GM13976 (cell line): ENCODE measurements around the gene WDTC1.
"Not testable (repeated sequence)": the region's sequence is repeated elsewhere in the genome, so short reads cannot be mapped to it uniquely, and the experiment has no call there.

Source experiments
- DNase-seq: peaks from one replicate; pipeline ENCODE4 v3.0.0; 2012; ENCODE audit warnings: low spot score
- in situ Hi-C: fragments of 300-500 bp; cut with MboI; formaldehyde crosslinking; loops from one replicate; pipeline ENCODE4 v1.12.0; 2022; ENCODE audit warnings: low sequenced_read_pairs, mixed read lengths, inconsistent platforms; ENCODE audit not compliant: unreplicated experiment
- TF ChIP-seq, protein P1 (sequence below): IDR thresholded peaks from 2 replicates; pipeline ENCODE4 v1.5.1; 2012; ENCODE audit warnings: borderline replicate concordance, mild to moderate bottlenecking; ENCODE audit not compliant: insufficient read depth; ENCODE audit errors: extremely low read depth, missing control alignments, control extremely low read depth

Gene WDTC1

DNA sequence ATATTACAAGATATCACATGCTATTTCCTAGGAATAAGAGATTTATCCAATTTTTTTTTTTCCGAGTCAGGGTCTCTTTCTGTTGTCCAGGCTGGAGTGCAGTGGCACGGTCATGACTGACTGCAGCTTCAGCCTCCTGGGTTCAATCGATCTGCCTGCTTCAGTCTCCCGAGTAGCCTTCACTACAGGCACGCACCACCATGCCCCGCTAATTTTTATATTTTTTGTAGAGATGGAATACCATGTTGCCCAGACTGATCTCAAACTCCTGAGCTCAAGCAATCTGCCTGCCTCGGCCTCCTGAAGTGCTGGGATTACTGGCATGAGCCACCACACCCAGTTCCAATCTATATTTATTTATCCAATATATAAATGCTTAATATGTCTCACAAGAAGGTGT, 18.0 kb upstream of the WDTC1 start:
- in situ Hi-C loops = no loop called here
- TF ChIP-seq, protein P1, sequence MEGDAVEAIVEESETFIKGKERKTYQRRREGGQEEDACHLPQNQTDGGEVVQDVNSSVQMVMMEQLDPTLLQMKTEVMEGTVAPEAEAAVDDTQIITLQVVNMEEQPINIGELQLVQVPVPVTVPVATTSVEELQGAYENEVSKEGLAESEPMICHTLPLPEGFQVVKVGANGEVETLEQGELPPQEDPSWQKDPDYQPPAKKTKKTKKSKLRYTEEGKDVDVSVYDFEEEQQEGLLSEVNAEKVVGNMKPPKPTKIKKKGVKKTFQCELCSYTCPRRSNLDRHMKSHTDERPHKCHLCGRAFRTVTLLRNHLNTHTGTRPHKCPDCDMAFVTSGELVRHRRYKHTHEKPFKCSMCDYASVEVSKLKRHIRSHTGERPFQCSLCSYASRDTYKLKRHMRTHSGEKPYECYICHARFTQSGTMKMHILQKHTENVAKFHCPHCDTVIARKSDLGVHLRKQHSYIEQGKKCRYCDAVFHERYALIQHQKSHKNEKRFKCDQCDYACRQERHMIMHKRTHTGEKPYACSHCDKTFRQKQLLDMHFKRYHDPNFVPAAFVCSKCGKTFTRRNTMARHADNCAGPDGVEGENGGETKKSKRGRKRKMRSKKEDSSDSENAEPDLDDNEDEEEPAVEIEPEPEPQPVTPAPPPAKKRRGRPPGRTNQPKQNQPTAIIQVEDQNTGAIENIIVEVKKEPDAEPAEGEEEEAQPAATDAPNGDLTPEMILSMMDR = no peak
- DNase-seq = no peak

DNA sequence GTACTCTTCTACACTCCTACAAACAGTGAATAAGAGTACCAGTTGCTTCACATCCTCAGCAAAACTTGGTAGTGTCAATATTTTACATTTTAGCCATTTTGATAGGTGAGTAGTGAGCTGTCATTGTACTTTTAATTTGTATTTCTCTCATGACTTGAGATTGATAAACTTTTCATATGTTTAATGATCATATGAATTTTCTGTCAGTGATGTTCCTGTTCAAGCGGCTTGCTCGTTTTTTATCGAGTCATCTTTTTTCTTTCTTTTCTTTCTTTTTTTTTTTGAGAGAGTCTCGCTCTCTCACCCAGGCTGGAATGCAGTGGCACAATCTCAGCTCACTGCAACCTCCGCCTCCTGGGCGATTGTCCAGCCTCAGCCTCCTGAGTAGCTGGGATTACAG, 17.0 kb upstream of the WDTC1 start:
- TF ChIP-seq, protein P1 = no peak
- in situ Hi-C loops = no loop called here

DNA sequence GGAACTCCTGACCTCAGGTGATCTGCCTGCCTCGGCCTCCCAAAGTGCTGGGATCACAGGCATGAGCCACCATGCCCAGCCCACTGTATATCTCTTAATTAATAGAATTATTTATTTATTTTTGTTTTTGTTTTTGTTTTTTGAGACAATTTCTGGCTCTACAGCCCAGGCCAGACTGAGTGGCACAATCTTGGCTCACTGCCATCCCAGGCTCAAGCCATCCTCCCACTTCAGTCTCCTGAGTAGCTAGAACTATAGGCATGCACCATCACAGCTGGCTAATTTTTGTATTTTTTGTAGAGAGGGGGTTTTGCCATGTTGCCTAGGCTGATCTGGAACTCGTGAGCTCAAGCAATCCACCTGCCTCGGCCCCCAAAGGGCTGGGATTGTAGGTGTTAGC, 15.7 kb upstream of the WDTC1 start:
- in situ Hi-C loops = no loop called here
- TF ChIP-seq, protein P1 = no peak
- no peak for DNase-seq

More for the DNA sequence above, 17.0 kb upstream of the WDTC1 start:
- no peak for DNase-seq

DNA sequence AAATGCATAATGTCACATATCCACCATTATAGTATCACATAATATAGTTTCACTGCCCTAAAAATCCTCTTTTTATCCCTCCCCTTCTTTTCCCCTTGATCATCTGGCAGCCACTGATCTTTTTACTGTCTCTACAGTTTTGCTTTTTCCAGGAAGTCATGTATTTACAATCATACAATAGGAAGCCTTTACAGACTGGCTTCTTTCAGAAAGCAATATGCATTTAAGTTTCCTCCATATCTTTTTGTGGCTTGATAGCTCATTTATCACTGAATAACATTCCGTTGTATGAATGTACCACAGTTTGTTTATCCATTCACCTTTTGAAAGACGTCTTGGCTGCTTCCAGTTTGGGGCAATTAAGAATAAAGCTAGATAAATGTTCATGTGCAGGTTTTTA, 14.3 kb upstream of the WDTC1 start:
- TF ChIP-seq, protein P1 = no peak
- no peak for DNase-seq
- in situ Hi-C loops = no loop called here

DNA sequence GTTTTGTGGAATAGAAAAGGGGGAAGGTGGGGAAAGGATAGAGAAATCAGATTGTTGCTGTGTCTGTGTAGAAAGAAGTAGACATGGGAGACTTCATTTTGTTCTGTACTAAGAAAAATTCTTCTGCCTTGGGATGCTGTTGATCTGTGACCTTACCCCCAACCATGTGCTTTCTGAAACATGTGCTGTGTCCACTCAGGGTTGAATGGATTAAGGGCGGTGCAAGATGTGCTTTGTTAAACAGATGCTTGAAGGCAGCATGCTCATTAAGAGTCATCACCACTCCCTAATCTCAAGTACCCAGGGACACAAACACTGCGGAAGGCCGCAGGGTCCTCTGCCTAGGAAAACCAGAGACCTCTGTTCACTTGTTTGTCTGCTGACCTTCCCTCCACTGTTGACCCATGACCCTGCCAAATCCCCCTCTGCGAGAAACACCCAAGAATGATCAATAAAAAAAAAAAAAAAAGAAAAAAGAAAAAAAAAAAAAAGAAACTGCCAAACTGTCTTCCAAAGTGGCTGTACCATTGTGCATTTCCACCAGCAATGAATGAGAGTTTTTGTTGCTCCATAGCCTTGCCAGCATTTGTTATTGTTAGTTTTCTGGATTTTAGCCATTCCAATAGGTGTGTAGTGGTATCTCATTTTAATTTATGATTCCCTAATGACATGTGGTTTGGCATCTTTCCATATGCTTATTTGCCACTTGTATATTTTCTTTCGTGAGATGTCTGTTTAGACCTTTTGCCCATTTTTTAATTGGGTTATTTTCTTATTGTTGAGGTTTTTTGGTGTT, 13.5 kb upstream of the WDTC1 start:
- in situ Hi-C loops, DNase-seq: not testable (repeated sequence)

DNA sequence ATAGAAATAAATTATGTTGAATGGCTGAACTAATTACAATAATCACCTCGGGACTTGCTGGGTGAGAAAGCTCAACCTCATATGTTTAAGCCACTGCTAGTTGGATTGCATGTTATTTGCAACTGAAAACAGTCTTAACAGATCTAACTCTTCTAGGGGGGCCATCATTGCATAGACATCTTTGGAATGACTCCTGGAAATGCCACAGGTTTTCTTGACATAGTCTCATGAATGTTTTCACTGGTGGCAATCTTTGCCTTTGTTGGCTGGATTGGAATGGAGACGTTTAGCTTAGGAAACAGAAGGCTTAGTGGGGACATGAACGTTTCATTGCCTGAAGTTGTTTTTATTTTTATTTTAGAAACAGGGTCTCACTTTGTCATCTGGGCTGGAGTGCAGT, 8.8 kb upstream of the WDTC1 start:
- DNase-seq = no peak
- TF ChIP-seq, protein P1 = no peak
- in situ Hi-C loops = no loop called here

DNA sequence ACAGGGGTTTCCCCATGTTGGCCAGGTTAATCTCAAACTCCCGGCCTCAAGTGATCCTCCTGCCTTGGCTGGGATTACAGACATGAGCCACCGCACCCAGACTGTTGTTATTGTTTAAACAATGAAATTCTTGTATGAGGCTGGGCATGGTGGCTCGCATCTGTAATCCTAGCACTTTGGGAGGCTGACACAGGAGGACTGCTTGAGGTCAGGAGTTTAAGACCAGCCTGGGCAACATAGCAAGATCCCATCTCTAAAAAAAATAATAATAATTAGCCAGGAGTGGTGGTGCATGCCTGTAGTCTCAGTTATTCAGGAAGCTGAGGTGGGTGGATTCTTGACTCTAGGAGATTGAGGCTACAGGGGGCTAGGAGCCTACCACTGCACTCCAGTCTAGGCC, 6.7 kb upstream of the WDTC1 start:
- TF ChIP-seq, protein P1 = no peak
- in situ Hi-C loops = no loop called here
- no peak for DNase-seq
